ENCODE data around the gene TXNL1. TPM values are rescaled to one million over a fixed set of nuclear protein-coding genes. Genes with fewer than 3 reads are reported as not detected.

The TXNL1 gene
- total and polyA plus RNA-seq, 2 of the 8 experiments (the other 6 are each of a cell fraction or from before 2014, with no cell fraction given): 35.1 to 85.8 TPM

DNA sequence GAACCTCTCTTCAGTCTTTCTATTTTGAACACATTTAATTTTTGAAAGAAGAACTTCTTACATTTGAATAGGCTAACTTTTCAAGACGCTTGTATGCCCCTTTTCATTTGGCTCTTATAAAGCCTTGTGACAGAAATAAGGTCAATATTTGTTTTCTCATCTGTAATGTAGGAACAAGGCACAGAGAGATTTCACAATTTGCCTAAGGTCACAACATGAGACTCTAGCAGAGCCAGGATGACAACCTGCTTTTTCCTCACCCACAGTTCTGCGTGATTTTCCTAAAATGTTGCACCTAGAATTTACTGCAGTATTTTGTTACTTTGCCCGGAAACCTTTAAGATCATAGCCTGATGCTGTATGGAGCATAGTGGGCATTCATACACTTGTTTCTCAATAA, 67.4 kb downstream of the TXNL1 start:
- no peak overlapping the region for H2AK5ac ChIP-seq (ENCODE audit: low read depth, low read length)
- H3K4me3 ChIP-seq (ENCODE audit: extremely low read depth in 1 of 4, insufficient read depth in 2 of 4, low read depth in 3 of 4, low read length in 4 of 4): no peak overlapping the region
- no peak overlapping the region for H2AFZ ChIP-seq (ENCODE audit: low read length)
- no peaks in the 10 kb centered on the region for H4K20me1 ChIP-seq (replicated peaks in 1 of 2; ENCODE audit: control insufficient read depth in 1 of 2, insufficient read depth in 2 of 2, low read length in 2 of 2)
- H4K8ac ChIP-seq (ENCODE audit: extremely low read depth, insufficient read depth, low read length): no peak overlapping the region
- no peak overlapping the region for H3K4ac ChIP-seq (replicated peaks; ENCODE audit: insufficient read length, low read depth, low read length)
- H3K9me3 ChIP-seq (ENCODE audit: insufficient read depth in 2 of 2, low read depth in 1 of 2, low read length in 1 of 2): no peaks in the 10 kb centered on the region
- H3K14ac ChIP-seq (ENCODE audit: insufficient read length): no peak overlapping the region
- 94% methylated on average over 3 of the region's 3 CpGs; no CpG with 5 or more reads in 1 of the 2 experiments for WGBS, 2 experiments (ENCODE audit: extremely low coverage in 1 of 2, insufficient coverage in 1 of 2, insufficient read length in 1 of 2, insufficient replicate concordance in 2 of 2, low coverage in 1 of 2, low lambda C conversion rate in 2 of 2, missing lambda C conversion rate in 1 of 2)
- no peaks in the 10 kb centered on the region for H3K23me2 ChIP-seq (ENCODE audit: low read depth, low read length)
- H2BK5ac ChIP-seq (ENCODE audit: low read depth, low read length): no peak overlapping the region
- no peaks in the 10 kb centered on the region for H3K4me1 ChIP-seq (replicated peaks in 1 of 4; ENCODE audit: control insufficient read depth in 3 of 4, insufficient read depth in 4 of 4, low read length in 3 of 4)
- H3K23ac ChIP-seq (ENCODE audit: insufficient read length): no peak overlapping the region
- H3K79me1 ChIP-seq (ENCODE audit: low read depth, low read length): no peaks in the 10 kb centered on the region
- H3K9ac ChIP-seq (replicated peaks in 1 of 4; ENCODE audit: extremely low read depth in 1 of 4, low read depth in 3 of 4, low read length in 3 of 4): no peak overlapping the region
- H3K27me3 ChIP-seq (replicated peaks in 1 of 4; ENCODE audit: control insufficient read depth in 3 of 4, extremely low read depth in 1 of 4, insufficient read depth in 3 of 4, low read length in 3 of 4): no peaks in the 10 kb centered on the region
- no peak overlapping the region for H2BK120ac ChIP-seq (replicated peaks; ENCODE audit: low read depth, low read length)
- FAIRE-seq: no peak
- no peak overlapping the region for H3K27ac ChIP-seq (ENCODE audit: low read depth, low read length)
- H2BK15ac ChIP-seq (ENCODE audit: low read length): no peak overlapping the region
- H3K56ac ChIP-seq (replicated peaks; ENCODE audit: insufficient read length, low read depth, low read length): no peak overlapping the region
- no peak overlapping the region for H3K4me2 ChIP-seq (ENCODE audit: insufficient read depth in 1 of 2, low read depth in 2 of 2, low read length in 2 of 2)
- H2BK12ac ChIP-seq (ENCODE audit: low read depth, low read length): no peak overlapping the region
- ChIA-PET CTCF (ENCODE audit: partially characterized antibody) (no interaction called here), POLR2A (ENCODE audit: partially characterized antibody) (no interaction called here)
- TF ChIP-seq, protein P1, sequence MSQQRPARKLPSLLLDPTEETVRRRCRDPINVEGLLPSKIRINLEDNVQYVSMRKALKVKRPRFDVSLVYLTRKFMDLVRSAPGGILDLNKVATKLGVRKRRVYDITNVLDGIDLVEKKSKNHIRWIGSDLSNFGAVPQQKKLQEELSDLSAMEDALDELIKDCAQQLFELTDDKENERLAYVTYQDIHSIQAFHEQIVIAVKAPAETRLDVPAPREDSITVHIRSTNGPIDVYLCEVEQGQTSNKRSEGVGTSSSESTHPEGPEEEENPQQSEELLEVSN (IDR thresholded peaks at IDR 0.05): no peak
- TF ChIP-seq CHD1 (IDR thresholded peaks at IDR 0.05; ENCODE audit: low read depth, low read length) (no peak), POLR2A (IDR thresholded peaks at IDR 0.05; ENCODE audit: control extremely low read depth in 1 of 2, low read depth in 2 of 2, low read length in 2 of 2) (no peak), ASH2L (IDR thresholded peaks at IDR 0.05; ENCODE audit: low read length) (no peak), RXRA (IDR thresholded peaks at IDR 0.05; ENCODE audit: insufficient read depth, low read depth, low read length) (no peak), TCF12 (IDR thresholded peaks at IDR 0.05; ENCODE audit: low read depth, low read length) (no peak), SIN3A (conservative IDR thresholded peaks at IDR 0.05 in 1 of 2, IDR thresholded peaks at IDR 0.05 in 1 of 2; ENCODE audit: low read depth in 1 of 2, low read length in 2 of 2) (no peak), KDM1A (IDR thresholded peaks at IDR 0.05; ENCODE audit: borderline replicate concordance, low read length) (no peak), SP4 (IDR thresholded peaks at IDR 0.05; ENCODE audit: low read length) (no peak), NANOG (IDR thresholded peaks at IDR 0.05; ENCODE audit: insufficient read depth, low read depth, low read length, poor library complexity, severe bottlenecking) (no peak), GTF2F1 (IDR thresholded peaks at IDR 0.05; ENCODE audit: borderline replicate concordance, low read depth, low read length) (no peak), CBX8 (IDR thresholded peaks at IDR 0.05; ENCODE audit: borderline replicate concordance, low read depth, low read length) (no peak), JUN (IDR thresholded peaks at IDR 0.05; ENCODE audit: low read depth, low read length) (no peak)
- no peaks in the 10 kb centered on the region for H3K79me2 ChIP-seq (ENCODE audit: control insufficient read depth in 1 of 2, insufficient read depth in 2 of 2, low read length in 2 of 2)
- H3K18ac ChIP-seq (ENCODE audit: extremely low read depth, low read length): no peak overlapping the region
- DNase-seq (ENCODE audit: low read depth in 1 of 2, low spot score in 2 of 2): no peak
- no peaks in the 10 kb centered on the region for H3K36me3 ChIP-seq (ENCODE audit: control insufficient read depth in 2 of 4, insufficient read depth in 4 of 4, low read length in 3 of 4)
- H4K91ac ChIP-seq (replicated peaks; ENCODE audit: insufficient read length, low read length): no peak overlapping the region
- H2BK20ac ChIP-seq (ENCODE audit: low read length): no peak overlapping the region
- no peak overlapping the region for H4K5ac ChIP-seq (ENCODE audit: insufficient read length, low read depth, low read length)

Measured in H1 (cell line).